ENCODE data around the gene PIK3C2G.

The PIK3C2G gene

GRCh38 chr12:18332173-18332572 is 70.9 kb downstream of the PIK3C2G start:
- TF ChIP-seq Cebpa-rat (IDR thresholded peaks at IDR 0.05), result no peak
- Histone ChIP-seq H3K9me3 (replicated peaks in 1 of 11) (no peaks in the 10 kb centered on the region), H3K27ac (no peak overlapping the region)

DNA sequence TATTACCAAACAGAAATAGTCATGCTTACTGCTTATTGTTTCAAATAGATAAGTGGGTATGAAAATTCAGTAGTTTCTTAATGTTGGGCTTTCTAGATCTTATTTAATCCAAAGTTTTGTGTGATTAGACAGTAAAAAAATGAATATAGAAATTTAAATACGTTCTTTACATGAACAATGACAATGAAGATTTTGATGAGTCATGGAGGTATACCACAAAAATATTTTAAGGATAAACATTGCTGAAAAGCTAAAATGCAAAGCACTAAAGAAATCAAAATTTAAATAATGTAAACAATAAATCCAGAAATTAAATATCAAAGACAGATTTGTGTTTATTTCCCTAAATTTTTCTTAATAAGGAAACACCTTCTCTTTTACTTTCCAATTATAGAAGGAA is 78.3 kb downstream of the PIK3C2G start:
- Histone ChIP-seq H3K36me3 (no peaks in the 10 kb centered on the region), H4K20me1 (no peaks in the 10 kb centered on the region), H3K27me3 (no peaks in the 10 kb centered on the region), H3K27ac (no peak overlapping the region), H3K9ac (no peak overlapping the region), H3K9me3 (replicated peaks in 1 of 11) (0 out of 22 replicates have a peak, but pooled peaks cover 0 to 4% (median 0%) of the 10 kb centered on the region in 11 experiments), H3K4me1 (peaks cover 0 to 17% (median 8%) of the 10 kb centered on the region in 10 experiments; a peak in 16 of 20 replicates), H3K4me2 (no peak overlapping the region), H3K4me3 (no peak overlapping the region)
- no peak for TF ChIP-seq Cebpa-rat (IDR thresholded peaks at IDR 0.05)

More at GRCh38 chr12:18332173-18332572, 70.9 kb downstream of the PIK3C2G start:
- Histone ChIP-seq H4K20me1 (no peaks in the 10 kb centered on the region), H3K36me3 (no peaks in the 10 kb centered on the region), H3K4me1 (no peaks in the 10 kb centered on the region), H3K4me2 (no peak overlapping the region), H3K4me3 (no peak overlapping the region), H3K27me3 (no peaks in the 10 kb centered on the region), H3K9ac (no peak overlapping the region)

GRCh38 chr12:18340186-18340585 is 78.9 kb downstream of the PIK3C2G start:
- Histone ChIP-seq H3K9me3 (replicated peaks in 1 of 11) (0 out of 22 replicates have a peak, but pooled peaks cover 0 to 4% (median 0%) of the 10 kb centered on the region in 11 experiments), H3K4me3 (no peak overlapping the region), H3K27me3 (no peaks in the 10 kb centered on the region), H3K27ac (no peak overlapping the region), H3K36me3 (no peaks in the 10 kb centered on the region), H3K9ac (no peak overlapping the region), H3K4me1 (peaks cover 5 to 22% (median 14%) of the 10 kb centered on the region in 10 experiments; a peak in 19 of 20 replicates), H4K20me1 (no peaks in the 10 kb centered on the region), H3K4me2 (no peak overlapping the region)
- TF ChIP-seq Cebpa-rat (IDR thresholded peaks at IDR 0.05), result no peak

DNA sequence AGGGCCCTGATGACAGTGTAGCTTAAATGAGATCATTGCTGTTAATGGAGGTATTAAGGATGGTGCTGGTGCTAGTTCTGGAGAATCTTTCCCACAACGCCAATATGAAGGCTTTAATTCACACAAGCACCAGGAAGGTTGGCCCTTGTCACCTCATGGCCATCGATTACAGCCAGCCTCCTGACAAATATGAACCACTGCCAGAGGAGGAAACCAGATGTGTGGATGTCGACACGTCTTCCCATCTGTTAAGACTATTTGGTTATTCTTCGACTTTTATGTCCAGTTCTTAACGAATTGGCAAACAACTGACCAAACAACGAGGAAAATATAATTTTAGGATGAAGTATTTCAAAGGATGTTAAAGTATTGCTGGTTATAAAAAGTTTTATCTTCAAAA is 79.5 kb downstream of the PIK3C2G start:
- Histone ChIP-seq H3K36me3 (no peaks in the 10 kb centered on the region), H3K9ac (no peak overlapping the region), H3K4me1 (peaks cover 11 to 28% (median 20%) of the 10 kb centered on the region in 10 experiments; a peak in 19 of 20 replicates), H3K27ac (no peak overlapping the region), H4K20me1 (no peaks in the 10 kb centered on the region), H3K27me3 (no peaks in the 10 kb centered on the region), H3K4me3 (no peak overlapping the region), H3K9me3 (replicated peaks in 1 of 11) (0 out of 22 replicates have a peak, but pooled peaks cover 0 to 4% (median 0%) of the 10 kb centered on the region in 11 experiments), H3K4me2 (no peak overlapping the region)
- TF ChIP-seq Cebpa-rat (IDR thresholded peaks at IDR 0.05), result no peak

DNA sequence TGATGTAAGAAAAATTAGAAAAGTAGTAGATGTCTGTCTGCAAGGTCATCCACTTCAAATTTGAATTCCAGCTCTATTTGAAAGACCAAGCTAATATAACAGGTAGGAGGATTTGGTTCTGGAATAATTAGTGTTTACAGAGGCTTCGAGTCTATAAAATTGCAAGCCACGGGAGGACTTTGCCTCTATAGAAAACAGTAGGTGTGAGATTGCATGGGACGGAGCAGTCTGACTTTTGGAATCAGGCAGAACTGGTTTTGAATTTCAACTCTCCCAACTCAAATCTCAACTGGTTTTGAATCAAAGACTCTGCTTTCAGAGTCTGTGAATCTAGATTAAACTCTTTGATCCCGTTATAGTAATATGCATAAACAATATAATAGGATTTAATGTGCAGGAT is 82.4 kb downstream of the PIK3C2G start:
- TF ChIP-seq Cebpa-rat (IDR thresholded peaks at IDR 0.05), result no peak

GRCh38 chr12:18345021-18345735 is 83.9 kb downstream of the PIK3C2G start:
- H3K4me3 ChIP-seq, result peak overlapping the region in 2 of 10 experiments; percentile 2 to 43; a peak in 2 of 20 replicates
- H3K4me1 ChIP-seq, result peaks cover 12 to 40% (median 27%) of the 10 kb centered on the region in 10 experiments; a peak in 19 of 20 replicates
- peak overlapping the region; percentile 26 to 80 (median 65); a peak in 21 of 22 replicates for H3K4me2 ChIP-seq
- no peaks in the 10 kb centered on the region for H3K27me3 ChIP-seq
- H3K9me3 ChIP-seq (replicated peaks in 1 of 11), result 0 out of 22 replicates have a peak, but pooled peaks cover 0 to 4% (median 0%) of the 10 kb centered on the region in 11 experiments
- no peak for TF ChIP-seq Cebpa-rat (IDR thresholded peaks at IDR 0.05)
- no peaks in the 10 kb centered on the region for H3K36me3 ChIP-seq
- H3K9ac ChIP-seq, result peak overlapping the region in 6 of 11 experiments; percentile 22 to 41 (median 37); a peak in 9 of 22 replicates
- no peaks in the 10 kb centered on the region for H4K20me1 ChIP-seq
- H3K27ac ChIP-seq, result peak overlapping the region in 8 of 11 experiments; percentile 43 to 77 (median 59); a peak in 16 of 22 replicates

More for the DNA sequence above, 82.4 kb downstream of the PIK3C2G start:
- no peak overlapping the region for H3K4me2 ChIP-seq
- H3K4me3 ChIP-seq, result no peak overlapping the region
- peak overlapping the region in 2 of 11 experiments; percentile 67; a peak in 2 of 22 replicates for H3K27ac ChIP-seq
- H3K27me3 ChIP-seq, result no peaks in the 10 kb centered on the region
- no peaks in the 10 kb centered on the region for H4K20me1 ChIP-seq
- no peak overlapping the region for H3K9ac ChIP-seq
- H3K4me1 ChIP-seq, result peaks cover 12 to 40% (median 27%) of the 10 kb centered on the region in 10 experiments; a peak in 19 of 20 replicates
- H3K36me3 ChIP-seq, result no peaks in the 10 kb centered on the region
- H3K9me3 ChIP-seq (replicated peaks in 1 of 11), result 0 out of 22 replicates have a peak, but pooled peaks cover 0 to 4% (median 0%) of the 10 kb centered on the region in 11 experiments

GRCh38 chr12:18352312-18352711 is 91.0 kb downstream of the PIK3C2G start:
- H3K36me3 ChIP-seq, result no peaks in the 10 kb centered on the region
- H3K4me3 ChIP-seq, result no peak overlapping the region

GRCh38 chr12:18355429-18355828 is 94.1 kb downstream of the PIK3C2G start:
- Histone ChIP-seq H3K27me3 (no peaks in the 10 kb centered on the region), H3K9me3 (replicated peaks in 1 of 11) (peaks cover 0 to 7% (median 0%) of the 10 kb centered on the region in 11 experiments; a peak in 1 of 22 replicates), H3K4me1 (no peaks in the 10 kb centered on the region), H4K20me1 (no peaks in the 10 kb centered on the region), H3K27ac (no peak overlapping the region), H3K4me3 (no peak overlapping the region), H3K36me3 (no peaks in the 10 kb centered on the region), H3K9ac (no peak overlapping the region), H3K4me2 (no peak overlapping the region)
- TF ChIP-seq Cebpa-rat (IDR thresholded peaks at IDR 0.05), result no peak

More at GRCh38 chr12:18352312-18352711, 91.0 kb downstream of the PIK3C2G start:
- TF ChIP-seq Cebpa-rat (IDR thresholded peaks at IDR 0.05), result no peak
- Histone ChIP-seq H4K20me1 (no peaks in the 10 kb centered on the region), H3K9me3 (replicated peaks in 1 of 11) (peaks cover 0 to 7% (median 0%) of the 10 kb centered on the region in 11 experiments; a peak in 1 of 22 replicates), H3K9ac (no peak overlapping the region), H3K27ac (no peak overlapping the region), H3K4me2 (no peak overlapping the region), H3K27me3 (no peaks in the 10 kb centered on the region), H3K4me1 (peaks cover 0 to 4% (median 1%) of the 10 kb centered on the region in 10 experiments; a peak in 6 of 20 replicates)

GRCh38 chr12:18358077-18358476 is 96.8 kb downstream of the PIK3C2G start:
- Histone ChIP-seq H4K20me1 (no peaks in the 10 kb centered on the region), H3K27ac (no peak overlapping the region), H3K36me3 (no peaks in the 10 kb centered on the region), H3K9me3 (replicated peaks in 1 of 11) (peaks cover 0 to 7% (median 0%) of the 10 kb centered on the region in 11 experiments; a peak in 1 of 22 replicates), H3K9ac (no peak overlapping the region), H3K27me3 (no peaks in the 10 kb centered on the region), H3K4me3 (no peak overlapping the region), H3K4me1 (no peaks in the 10 kb centered on the region), H3K4me2 (no peak overlapping the region)
- no peak for TF ChIP-seq Cebpa-rat (IDR thresholded peaks at IDR 0.05)

Measured in BLaER1 treated with 17β-estradiol and CSF1 and Interleukin-3, amounts not matched to agents 10 nM and 100 nM (cell line).